ENCODE data around the gene SNAPC3.

GRCh38 chr9:15390201-15390600, 32.5 kb upstream of the SNAPC3 start:
- TF ChIP-seq, protein P1, sequence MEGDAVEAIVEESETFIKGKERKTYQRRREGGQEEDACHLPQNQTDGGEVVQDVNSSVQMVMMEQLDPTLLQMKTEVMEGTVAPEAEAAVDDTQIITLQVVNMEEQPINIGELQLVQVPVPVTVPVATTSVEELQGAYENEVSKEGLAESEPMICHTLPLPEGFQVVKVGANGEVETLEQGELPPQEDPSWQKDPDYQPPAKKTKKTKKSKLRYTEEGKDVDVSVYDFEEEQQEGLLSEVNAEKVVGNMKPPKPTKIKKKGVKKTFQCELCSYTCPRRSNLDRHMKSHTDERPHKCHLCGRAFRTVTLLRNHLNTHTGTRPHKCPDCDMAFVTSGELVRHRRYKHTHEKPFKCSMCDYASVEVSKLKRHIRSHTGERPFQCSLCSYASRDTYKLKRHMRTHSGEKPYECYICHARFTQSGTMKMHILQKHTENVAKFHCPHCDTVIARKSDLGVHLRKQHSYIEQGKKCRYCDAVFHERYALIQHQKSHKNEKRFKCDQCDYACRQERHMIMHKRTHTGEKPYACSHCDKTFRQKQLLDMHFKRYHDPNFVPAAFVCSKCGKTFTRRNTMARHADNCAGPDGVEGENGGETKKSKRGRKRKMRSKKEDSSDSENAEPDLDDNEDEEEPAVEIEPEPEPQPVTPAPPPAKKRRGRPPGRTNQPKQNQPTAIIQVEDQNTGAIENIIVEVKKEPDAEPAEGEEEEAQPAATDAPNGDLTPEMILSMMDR (IDR thresholded peaks at IDR 0.05), result no peak
- TF ChIP-seq POLR2A (IDR thresholded peaks at IDR 0.05) (no peak), EP300 (IDR thresholded peaks at IDR 0.05) (no peak), POLR2AphosphoS5 (IDR thresholded peaks at IDR 0.05) (no peak)
